Coronary artery (tissue), 2 donors: ENCODE results near the gene PSMD13.

Source experiments
- DNase-seq: peaks from one replicate; pipeline ENCODE4 v3.0.0-alpha.2; 2017; ENCODE audit warnings: low spot score
- H3K27ac ChIP-seq, 2 donors: fragments of 200-600 bp; sonication (generic); one replicate each; pipeline ENCODE4 v1.5.1; 2016 to 2019
- H3K4me3 ChIP-seq: fragments of 200-600 bp; sonication (generic); 2 replicates; pipeline ENCODE4 v1.5.1; 2016; ENCODE audit warnings: mild to moderate bottlenecking, moderate library complexity
- CTCF ChIP-seq: fragments of 200-600 bp; sonication (generic); IDR thresholded peaks from one replicate; pipeline ENCODE4 v1.5.1; 2019; ENCODE audit warnings: antibody characterized with exemption

The PSMD13 gene

GRCh38 chr11:207208-207862 lies 29.4 kb upstream of the PSMD13 start, which contains the start of the genes BET1L and RIC8A:
Gene BET1L (minus strand): TSS chr11:207399. CDS start chr11:207321, 78 bp downstream.
Gene RIC8A (plus strand): TSS chr11:207708. CDS start chr11:208855, 1,147 bp downstream.
- no peak for TF ChIP-seq CTCF

GRCh38 chr11:207863-208180 lies 29.0 kb upstream of the PSMD13 start:
- no peak for TF ChIP-seq CTCF
- Histone ChIP-seq H3K4me3 (peak overlapping the region; percentile 77), H3K27ac (peak overlapping the region; percentile 97 to 98)
- no peak for DNase-seq

More at GRCh38 chr11:207208-207862, 29.4 kb upstream of the PSMD13 start, which contains the start of the genes BET1L and RIC8A:
- peak; percentile 98 for DNase-seq
- peak within 1 kb of the TSS; percentile 77 for H3K4me3 ChIP-seq
- H3K27ac ChIP-seq = peak within 1 kb of the TSS; percentile 97 to 98

- TF ChIP-seq CTCF = no peak
- Histone ChIP-seq H3K4me3 (peak overlapping the region; percentile 77), H3K27ac (peak overlapping the region; percentile 97 to 98)
- peak; percentile 90 for DNase-seq
Observed at GRCh38 chr11:208181-208916, 28.4 kb upstream of the PSMD13 start.

- H3K27ac ChIP-seq = peak overlapping the region; percentile 97 to 98
- no peak for TF ChIP-seq CTCF
- no peak for DNase-seq
- peak overlapping the region; percentile 77 for H3K4me3 ChIP-seq
Observed at GRCh38 chr11:208917-209260, 27.9 kb upstream of the PSMD13 start.

- peak overlapping the region; percentile 77 for H3K4me3 ChIP-seq
- no peak for DNase-seq
- no peak for TF ChIP-seq CTCF
- H3K27ac ChIP-seq = peak overlapping the region; percentile 97 to 98
Observed at GRCh38 chr11:209275-210121, 27.3 kb upstream of the PSMD13 start.

- Histone ChIP-seq H3K4me3 (peak overlapping the region; percentile 77), H3K27ac (peak overlapping the region in 1 of 2 donors; percentile 21)
- DNase-seq = no peak
- no peak for TF ChIP-seq CTCF
Observed at GRCh38 chr11:210122-210802, 26.5 kb upstream of the PSMD13 start.
